Peyer's patch (tissue), 4 donors: Measurements from ENCODE around the gene IFT122.

Experiments used
- POLR2A ChIP-seq, 2 donors: fragments of 450-650 bp; IDR thresholded peaks; one replicate each; pipeline ENCODE4 v1.5.1; 2017; ENCODE audit warnings: antibody characterized with exemption in 2 of 2, mild to moderate bottlenecking in 2 of 2, moderate library complexity in 2 of 2
- TF ChIP-seq, protein P1 (sequence below), 6 experiments: fragments of 450-650 bp in 4 of 6; fragments of 200-600 bp in 2 of 6; sonication (generic) in 1 of 6; IDR thresholded peaks; one replicate each; pipeline ENCODE4 v1.5.1; 2017 to 2019; ENCODE audit warnings: antibody characterized with exemption in 6 of 6, mild to moderate bottlenecking in 3 of 6, moderate library complexity in 1 of 6

DNA sequence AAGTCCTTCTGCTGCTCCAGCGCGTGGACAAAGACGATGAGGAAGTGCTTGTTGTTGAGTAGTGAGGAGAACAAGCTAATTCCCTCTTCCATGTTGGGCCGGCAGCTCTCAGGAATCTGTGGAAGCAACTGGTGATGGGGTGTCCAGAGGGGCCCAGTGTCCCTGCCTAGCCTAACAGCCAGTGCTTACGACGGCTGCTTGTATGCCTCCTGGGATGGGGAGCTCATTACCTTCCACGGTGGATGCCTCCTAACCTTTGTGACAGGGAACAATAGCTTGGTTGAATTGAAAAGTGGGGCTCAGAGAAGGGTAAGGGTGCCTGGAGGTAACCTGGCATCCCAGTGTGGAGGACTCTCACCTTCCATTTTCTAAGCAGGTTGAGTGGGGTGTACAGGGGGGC, 125.9 kb downstream of the IFT122 start:
- TF ChIP-seq, protein P1, sequence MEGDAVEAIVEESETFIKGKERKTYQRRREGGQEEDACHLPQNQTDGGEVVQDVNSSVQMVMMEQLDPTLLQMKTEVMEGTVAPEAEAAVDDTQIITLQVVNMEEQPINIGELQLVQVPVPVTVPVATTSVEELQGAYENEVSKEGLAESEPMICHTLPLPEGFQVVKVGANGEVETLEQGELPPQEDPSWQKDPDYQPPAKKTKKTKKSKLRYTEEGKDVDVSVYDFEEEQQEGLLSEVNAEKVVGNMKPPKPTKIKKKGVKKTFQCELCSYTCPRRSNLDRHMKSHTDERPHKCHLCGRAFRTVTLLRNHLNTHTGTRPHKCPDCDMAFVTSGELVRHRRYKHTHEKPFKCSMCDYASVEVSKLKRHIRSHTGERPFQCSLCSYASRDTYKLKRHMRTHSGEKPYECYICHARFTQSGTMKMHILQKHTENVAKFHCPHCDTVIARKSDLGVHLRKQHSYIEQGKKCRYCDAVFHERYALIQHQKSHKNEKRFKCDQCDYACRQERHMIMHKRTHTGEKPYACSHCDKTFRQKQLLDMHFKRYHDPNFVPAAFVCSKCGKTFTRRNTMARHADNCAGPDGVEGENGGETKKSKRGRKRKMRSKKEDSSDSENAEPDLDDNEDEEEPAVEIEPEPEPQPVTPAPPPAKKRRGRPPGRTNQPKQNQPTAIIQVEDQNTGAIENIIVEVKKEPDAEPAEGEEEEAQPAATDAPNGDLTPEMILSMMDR (IDR thresholded peaks at IDR 0.05): no peak
- TF ChIP-seq POLR2A (IDR thresholded peaks at IDR 0.05): no peak
